RCC 7860 (cell line): Measurements from ENCODE around the gene AKR1C8.
"Not testable (repeated sequence)": the region's sequence is repeated elsewhere in the genome, so short reads cannot be mapped to it uniquely, and the experiment has no call there.

Experiments
- DNase-seq: peaks from one replicate; pipeline ENCODE4 v3.0.0-alpha.2; 2015; ENCODE audit warnings: low spot score
- FAIRE-seq: peaks from 2 replicates; lab custom pipeline; 2012; peaks lifted over from hg19 to GRCh38; lab: Jason Lieb, UNC

AKR1C8 gene

GRCh38 chr10:5175581-5175980 is 9.4 kb downstream of the AKR1C8 start:
- FAIRE-seq, DNase-seq: not testable (repeated sequence)

DNA sequence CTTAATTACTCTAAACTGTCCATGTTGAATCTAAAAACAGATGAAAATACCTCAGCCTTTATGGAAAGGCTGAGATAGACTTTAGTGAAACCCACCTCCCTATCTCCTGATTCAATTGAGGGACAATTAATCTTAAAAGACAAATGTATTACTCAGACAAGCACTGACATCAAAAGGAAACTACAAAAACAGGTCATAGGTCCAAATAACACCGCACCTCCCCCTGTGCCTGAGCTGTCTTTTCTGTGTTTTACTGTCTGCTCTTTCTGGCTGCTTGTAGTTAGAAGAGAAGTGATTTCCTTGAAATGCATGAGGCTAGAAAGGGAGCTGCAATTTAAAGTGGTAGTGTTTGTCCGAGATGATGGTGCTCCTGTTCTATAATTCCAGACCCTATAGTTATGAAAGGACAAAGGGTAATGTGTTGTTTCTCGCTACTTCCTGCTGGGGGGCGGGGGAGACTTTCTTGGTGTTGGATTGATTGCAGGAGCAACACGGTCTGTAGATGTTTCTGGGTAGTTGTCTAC is 16.0 kb downstream of the AKR1C8 start:
- FAIRE-seq, result no peak
- no peak for DNase-seq

DNA sequence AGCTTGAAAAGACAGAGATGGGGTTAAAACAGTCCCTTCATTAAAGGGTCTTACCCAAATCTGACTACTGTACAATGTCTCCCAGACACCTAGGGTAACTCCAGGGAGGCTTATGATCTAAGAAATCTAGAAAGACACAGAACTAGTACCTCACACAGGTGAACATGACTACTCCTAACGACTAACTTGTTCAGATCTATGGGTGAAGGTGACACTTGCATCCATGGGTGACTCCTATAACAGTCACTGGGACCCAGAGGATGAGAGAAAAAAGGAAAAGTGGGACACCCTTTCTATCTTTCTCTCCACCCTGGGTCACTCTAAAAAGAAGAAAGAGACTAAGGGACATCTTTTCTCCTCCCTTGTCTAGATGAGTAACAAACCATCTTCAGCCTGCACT is 19.2 kb downstream of the AKR1C8 start:
- FAIRE-seq, result no peak
- no peak for DNase-seq

- DNase-seq, result no peak
- FAIRE-seq, result no peak
These were observed 21.5 kb downstream of the AKR1C8 start for GRCh38 chr10:5163487-5163886.

DNA sequence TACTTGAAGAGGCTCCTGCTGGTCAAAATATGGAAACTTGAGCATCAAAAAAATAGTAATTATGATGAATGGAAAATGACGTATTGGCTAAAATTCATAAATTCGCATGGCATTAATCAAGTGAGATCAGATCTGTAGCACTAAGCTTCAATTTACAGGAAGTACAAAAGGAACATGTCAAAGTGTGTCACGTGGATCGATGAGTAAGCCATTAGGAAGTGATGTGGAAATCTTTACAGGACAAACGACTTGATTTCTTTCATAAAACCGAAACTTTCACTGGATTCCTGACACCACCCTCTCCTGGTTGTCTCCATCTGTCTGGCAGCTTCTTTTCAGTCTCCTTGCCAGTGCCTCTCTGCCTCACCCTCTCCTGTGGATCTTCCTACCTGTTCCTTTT is 25.8 kb downstream of the AKR1C8 start:
- DNase-seq (no peak), FAIRE-seq (no peak)

DNA sequence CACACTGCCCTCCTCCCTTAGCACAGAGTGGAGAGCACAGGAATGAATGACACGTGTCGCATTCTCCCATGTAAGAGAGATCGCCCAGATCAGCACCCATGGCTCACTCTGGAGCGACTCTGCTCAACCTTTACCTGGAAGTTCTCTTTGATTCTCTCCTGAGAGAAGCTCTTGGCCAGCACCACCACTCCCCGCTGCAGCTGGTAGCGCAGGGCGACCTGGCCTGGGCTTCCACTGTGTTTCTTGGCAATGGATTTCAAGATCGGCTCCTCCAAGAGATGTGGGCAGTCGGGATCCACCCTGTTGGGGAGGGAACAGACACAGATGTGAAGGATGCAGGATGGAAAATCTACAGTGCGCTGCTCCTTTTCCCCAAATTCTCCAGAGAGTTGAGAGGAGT is 27.4 kb downstream of the AKR1C8 start:
- no peak for FAIRE-seq

DNA sequence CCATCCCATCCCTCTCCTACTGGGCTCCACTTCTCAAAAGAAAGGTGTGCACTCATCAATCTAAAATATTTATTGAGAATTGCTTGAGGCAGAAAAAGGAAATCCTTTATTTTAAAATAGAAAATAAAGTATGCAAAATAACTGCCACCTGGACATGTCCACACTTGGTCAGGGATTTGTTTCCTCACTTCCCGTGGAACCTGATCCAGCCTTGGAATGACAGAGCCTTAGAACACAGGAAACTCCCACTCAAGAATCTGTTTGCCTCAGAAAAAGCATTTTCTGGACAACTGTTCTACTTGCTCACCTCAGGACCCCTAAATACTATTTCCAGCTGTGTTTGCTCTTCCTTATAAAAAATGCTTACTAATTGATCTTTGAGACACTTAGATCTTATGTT is 29.0 kb downstream of the AKR1C8 start:
- FAIRE-seq (no peak), DNase-seq (no peak)

More for the DNA sequence above, 27.4 kb downstream of the AKR1C8 start:
- no peak for DNase-seq

DNA sequence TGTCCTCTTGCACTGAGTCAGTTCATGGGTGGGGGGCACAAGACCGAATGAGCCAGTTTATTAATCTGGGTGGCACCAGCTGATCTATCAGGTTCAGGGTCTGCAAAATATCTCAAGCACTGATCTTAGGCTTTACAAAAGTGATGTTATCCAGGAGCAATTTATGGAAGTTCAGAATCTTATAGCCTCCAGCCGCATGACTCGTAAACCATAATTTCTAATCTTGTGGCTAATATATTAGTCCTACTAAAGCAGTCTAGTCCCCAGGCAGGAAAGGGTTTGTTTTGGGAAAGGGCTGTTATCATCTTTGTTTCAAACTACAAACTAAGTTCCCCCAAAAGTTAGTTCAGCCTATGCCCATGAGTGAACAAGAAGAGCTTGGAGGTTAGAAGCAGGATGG is 33.9 kb downstream of the AKR1C8 start:
- FAIRE-seq (no peak), DNase-seq (no peak)

- DNase-seq, result no peak
- no peak for FAIRE-seq
These were observed 36.3 kb downstream of the AKR1C8 start for GRCh38 chr10:5148678-5149032.

DNA sequence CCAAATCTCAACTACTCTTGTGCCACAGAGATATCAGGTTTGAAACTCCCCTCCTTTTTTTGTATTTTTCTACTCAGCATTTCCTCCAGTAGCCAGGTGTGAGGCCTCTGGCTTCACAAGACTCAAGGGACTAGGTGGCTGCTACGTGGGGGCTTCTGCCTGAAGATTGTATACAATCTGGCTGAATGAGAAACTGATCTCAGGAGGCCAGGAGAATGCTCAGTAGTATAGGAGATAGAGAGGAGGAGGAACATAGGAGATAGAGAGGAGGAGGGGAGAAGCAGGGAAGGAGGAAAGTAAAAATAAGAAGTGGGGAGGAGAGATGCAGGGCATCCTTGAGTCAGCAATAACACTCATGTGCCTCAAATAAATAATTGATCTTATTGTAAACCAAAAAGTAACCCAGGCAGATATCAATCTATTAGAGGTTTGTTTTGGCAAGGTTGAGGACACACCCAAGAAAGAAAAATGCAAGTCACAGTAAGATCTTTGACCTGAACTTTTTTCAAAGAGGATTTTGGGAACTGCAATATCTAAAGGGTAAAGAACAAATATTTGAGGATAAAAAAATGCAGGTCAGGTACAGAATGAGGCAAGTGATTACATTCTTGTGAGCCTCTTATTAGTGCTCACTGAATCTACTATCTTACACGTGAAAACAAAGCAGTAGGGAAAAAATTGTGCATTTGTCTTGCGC is 36.8 kb downstream of the AKR1C8 start:
- DNase-seq, result no peak
- no peak for FAIRE-seq

GRCh38 chr10:5147255-5147980 is 37.5 kb downstream of the AKR1C8 start:
- DNase-seq (no peak), FAIRE-seq (no peak)

DNA sequence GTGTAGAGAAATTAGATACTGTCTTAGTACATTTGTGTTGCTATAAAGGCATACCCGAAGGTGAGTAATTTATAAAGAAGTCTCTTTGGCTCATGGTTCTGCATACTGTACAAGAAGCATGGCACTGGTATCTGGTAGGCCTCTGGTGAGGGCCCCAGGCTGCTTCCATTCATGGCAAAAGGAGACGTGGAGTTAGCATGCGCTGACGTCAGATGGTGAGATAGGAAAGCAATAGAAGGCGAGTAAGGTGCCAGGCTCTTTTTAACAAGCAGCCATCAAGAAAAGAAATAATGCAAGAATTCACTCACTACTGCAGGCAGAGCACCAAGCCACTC is 38.1 kb downstream of the AKR1C8 start:
- DNase-seq (no peak), FAIRE-seq (no peak)

- DNase-seq, result no peak
- no peak for FAIRE-seq
These were observed 41.8 kb downstream of the AKR1C8 start for GRCh38 chr10:5143137-5143536.

- FAIRE-seq (no peak), DNase-seq (no peak)
These were observed 42.8 kb downstream of the AKR1C8 start for GRCh38 chr10:5142199-5142598.

DNA sequence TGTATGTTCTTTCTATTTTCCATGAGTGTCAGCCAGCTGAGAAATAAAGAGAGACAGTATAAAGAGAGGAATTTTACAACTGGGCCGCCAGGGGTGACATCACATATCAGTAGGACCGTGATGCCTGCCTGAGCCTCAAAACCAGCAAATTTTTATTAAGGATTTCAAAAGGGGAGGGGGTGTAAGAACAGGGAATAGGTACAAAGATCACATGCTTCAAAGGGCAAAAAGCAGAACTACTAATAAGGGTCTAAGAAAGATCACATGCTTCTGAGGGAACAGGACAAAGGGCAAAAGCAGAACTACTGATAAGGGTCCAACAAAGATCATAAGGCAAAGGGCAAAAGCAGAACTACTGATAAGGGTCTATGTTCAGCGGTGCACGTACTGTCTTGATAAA is 47.3 kb downstream of the AKR1C8 start:
- DNase-seq, FAIRE-seq: not testable (repeated sequence)

DNA sequence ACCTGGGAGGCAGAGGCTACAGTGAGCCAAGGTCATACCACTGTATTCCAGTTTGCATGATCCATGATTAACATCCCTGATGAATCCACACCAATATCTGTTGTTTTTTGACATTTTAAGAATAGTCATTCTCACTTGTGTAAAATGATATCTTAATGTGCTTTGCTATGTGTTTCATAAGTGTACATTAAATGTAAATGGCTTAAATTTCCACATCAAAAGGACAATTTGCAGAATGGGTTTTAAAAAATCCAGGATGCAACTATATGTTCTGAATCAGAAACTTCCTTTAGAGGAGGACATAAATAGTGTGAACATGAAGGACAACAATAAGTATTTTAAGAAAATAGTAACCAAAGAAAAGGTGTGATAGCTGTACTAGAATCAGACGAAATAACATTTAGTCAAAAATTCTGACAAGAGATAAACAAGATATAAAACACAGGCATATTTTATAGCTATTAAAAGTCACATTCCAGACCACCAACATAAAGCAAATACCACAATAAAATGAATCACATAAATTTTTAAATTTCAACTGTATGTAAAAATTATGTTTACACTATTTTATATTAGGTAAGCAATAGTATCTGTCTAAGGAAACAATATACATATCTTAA is 48.4 kb downstream of the AKR1C8 start:
- DNase-seq, result no peak
- no peak for FAIRE-seq

DNA sequence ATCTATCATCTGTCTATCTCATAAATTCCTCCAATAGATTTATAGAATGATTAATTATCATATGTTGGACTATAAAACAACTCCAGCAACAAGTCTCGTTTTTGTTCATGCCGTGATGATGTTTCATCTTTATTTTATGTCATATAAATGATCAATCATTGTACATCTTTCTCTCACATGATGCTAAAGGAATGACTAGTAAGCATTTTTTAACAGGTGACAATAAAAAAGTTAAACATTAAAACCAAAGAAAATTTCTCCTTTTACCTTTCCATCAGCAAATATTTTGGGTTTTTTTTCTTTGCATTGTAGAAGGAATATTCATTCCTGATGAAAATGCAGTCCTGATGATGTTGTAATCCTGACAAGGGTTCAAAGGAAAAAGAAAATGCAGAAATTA is 49.4 kb downstream of the AKR1C8 start:
- no peak for DNase-seq
- no peak for FAIRE-seq

DNA sequence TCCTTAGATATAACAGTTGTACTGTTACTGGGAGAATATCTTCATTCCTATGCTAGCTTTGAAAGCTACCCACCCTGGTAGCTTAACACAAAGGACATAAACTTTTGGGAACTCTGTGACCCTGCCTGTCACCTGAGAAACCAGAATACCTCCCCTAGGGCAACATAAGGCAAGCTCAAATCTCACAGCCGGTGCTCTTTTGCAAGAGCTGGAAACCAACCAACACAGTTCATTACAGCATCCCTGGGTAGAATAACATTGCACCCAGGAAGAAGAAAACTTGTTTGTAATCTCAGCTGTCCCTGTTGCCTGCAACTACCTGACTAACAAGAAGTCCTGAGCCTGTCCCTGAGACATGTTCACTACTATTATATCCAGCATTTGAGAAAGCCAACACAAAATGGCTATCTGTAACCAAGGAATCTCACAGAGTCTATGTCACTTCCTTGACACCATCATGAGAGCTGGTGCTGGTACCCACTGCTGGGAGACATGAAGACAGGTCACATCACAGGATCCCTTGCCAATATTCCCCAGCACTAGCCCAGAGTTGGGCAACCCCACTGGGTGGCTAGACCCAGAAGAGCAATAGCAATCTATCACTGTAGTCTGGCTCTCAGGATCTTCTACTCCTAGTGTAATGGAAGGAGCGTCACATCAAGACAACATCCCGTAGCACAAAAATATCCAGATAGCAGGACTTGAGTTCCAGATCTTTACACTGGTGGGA is 59.5 kb downstream of the AKR1C8 start:
- DNase-seq (no peak), FAIRE-seq (no peak)

DNA sequence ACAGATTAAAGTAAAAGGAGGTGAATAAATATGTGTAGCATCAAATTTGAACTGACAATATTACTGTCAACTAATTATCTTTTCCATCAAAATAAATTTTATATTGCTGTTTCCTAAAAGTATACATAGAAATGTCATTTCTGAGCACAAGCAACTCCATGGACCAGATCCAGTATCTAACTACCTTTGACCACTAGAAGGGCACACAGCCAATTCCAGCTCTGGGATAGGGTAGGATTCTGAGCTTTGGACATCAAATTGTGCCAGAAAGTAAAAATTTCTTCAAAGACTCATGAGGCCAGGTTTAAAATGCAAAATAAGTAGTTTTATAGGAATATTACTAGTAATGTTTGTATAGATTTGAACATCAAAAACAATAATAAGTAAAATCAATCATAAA is 61.1 kb downstream of the AKR1C8 start:
- DNase-seq, result no peak
- no peak for FAIRE-seq

DNA sequence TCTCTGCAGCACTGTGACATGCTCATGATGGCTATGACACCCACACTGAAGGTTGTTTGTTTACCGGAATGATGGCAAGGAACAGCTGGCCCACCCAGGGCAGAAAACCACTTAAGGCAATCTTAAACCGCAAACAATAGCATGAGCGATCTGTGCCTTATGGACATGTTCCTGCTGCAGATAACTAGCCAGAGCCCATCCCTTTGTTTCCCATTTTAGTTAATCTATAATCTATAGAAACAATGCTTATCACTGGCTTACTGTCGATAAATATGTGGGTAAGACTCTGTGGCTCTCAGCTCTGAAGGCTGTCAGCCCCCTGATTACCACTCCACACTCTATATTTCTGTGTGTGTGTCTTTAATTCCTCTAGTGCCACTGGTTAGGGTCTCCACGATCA is 65.0 kb downstream of the AKR1C8 start:
- FAIRE-seq, DNase-seq: not testable (repeated sequence)

DNA sequence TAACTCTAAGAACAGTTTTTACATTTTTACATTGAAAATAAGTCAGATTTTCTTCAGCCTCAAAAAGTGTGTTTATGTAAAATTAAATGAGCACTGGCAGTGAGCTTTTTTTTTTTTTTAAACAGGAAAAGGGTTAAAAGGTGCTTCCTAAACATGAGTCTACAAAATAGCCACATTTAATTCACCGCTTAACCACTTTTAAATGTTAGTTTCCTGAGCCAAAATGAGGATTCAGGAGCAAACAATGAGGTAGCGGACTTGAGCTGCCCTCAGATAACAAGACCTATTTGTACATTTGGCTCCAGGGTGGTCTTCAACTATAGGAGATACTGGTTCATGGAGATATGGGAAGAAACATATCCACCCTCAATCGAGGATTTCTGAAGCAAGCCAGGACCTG is 67.9 kb downstream of the AKR1C8 start:
- FAIRE-seq, result no peak

More for the DNA sequence above, 67.9 kb downstream of the AKR1C8 start:
- no peak for DNase-seq
